ENCODE data around the gene PRSS56.

The PRSS56 gene

GRCh38 chr2:232519581-232520438 lies at the start of gene PRSS56:
PRSS56 (plus strand) TSS chr2:232520388; CDS start chr2:232520599, 211 bp downstream.
- no peak for DNase-seq

- peak; percentile 99 for DNase-seq
Observed at GRCh38 chr2:232473467-232473890, 46.7 kb upstream of the PRSS56 start.

- DNase-seq: no peak
Observed at GRCh38 chr2:232476045-232476444, 44.1 kb upstream of the PRSS56 start.

- no peak for DNase-seq
Observed at GRCh38 chr2:232476791-232477190, 43.4 kb upstream of the PRSS56 start.

- no peak for DNase-seq
Observed at GRCh38 chr2:232477751-232478510, 42.3 kb upstream of the PRSS56 start.

GRCh38 chr2:232478571-232479340 lies 41.4 kb upstream of the PRSS56 start:
- no peak for DNase-seq

GRCh38 chr2:232479341-232480200 lies 40.6 kb upstream of the PRSS56 start:
- no peak for DNase-seq

- no peak for DNase-seq
Observed at GRCh38 chr2:232480201-232481190, 39.7 kb upstream of the PRSS56 start.

- no peak for DNase-seq
Observed at GRCh38 chr2:232481322-232482140, 38.7 kb upstream of the PRSS56 start.

- DNase-seq: no peak
Observed at GRCh38 chr2:232482301-232483238, 37.6 kb upstream of the PRSS56 start.

GRCh38 chr2:232483311-232483922 lies 36.8 kb upstream of the PRSS56 start:
- DNase-seq: no peak

- DNase-seq: no peak
Observed at GRCh38 chr2:232483923-232484627, 36.1 kb upstream of the PRSS56 start.

- no peak for DNase-seq
Observed at GRCh38 chr2:232484628-232485347, 35.4 kb upstream of the PRSS56 start.

- DNase-seq: no peak
Observed at GRCh38 chr2:232485348-232485756, 34.8 kb upstream of the PRSS56 start.

GRCh38 chr2:232485757-232486557 lies 34.2 kb upstream of the PRSS56 start:
- DNase-seq: no peak

Measured in NCI-H510A treated with DMSO at 0.1 percent for 48 hours (cell line).